RWPE2 (cell line): ENCODE results near the gene ZBTB7C.

ENCODE experiments used
- ATAC-seq: fragments of 200-7000 bp; cut with Tn5 transposase; 3 replicates; pipeline ENCODE4 v1.9.1; 2021; ENCODE audit warnings: low read depth
- DNase-seq: peaks from one replicate; pipeline ENCODE4 v3.0.0-alpha.2; 2020; ENCODE audit warnings: low spot score
- H3K27ac ChIP-seq: fragments of 450-650 bp; 2 replicates; pipeline ENCODE4 v1.5.1; 2017; ENCODE audit warnings: mild to moderate bottlenecking; ENCODE audit not compliant: poor library complexity, severe bottlenecking
- H3K27me3 ChIP-seq: fragments of 250-450 bp; sonication (Bioruptor Pico); 2 replicates; pipeline ENCODE4 v1.5.1; 2021; ENCODE audit warnings: mild to moderate bottlenecking, moderate library complexity; ENCODE audit not compliant: insufficient read depth, poor library complexity, severe bottlenecking
- H3K36me3 ChIP-seq: fragments of 250-450 bp; sonication (Bioruptor Pico); 2 replicates; pipeline ENCODE4 v1.5.1; 2020; ENCODE audit warnings: low read depth, mild to moderate bottlenecking, moderate library complexity
- H3K4me1 ChIP-seq: fragments of 250-450 bp; sonication (Bioruptor Pico); 2 replicates; pipeline ENCODE4 v1.5.1; 2021; ENCODE audit warnings: mild to moderate bottlenecking, moderate library complexity; ENCODE audit not compliant: insufficient read depth, poor library complexity, severe bottlenecking
- H3K4me3 ChIP-seq: fragments of 250-450 bp; sonication (Bioruptor Pico); 2 replicates; pipeline ENCODE4 v1.5.1; 2021; ENCODE audit warnings: mild to moderate bottlenecking, moderate library complexity; ENCODE audit not compliant: severe bottlenecking
- H3K9me3 ChIP-seq: fragments of 250-450 bp; sonication (Bioruptor Pico); 2 replicates; pipeline ENCODE4 v1.5.1; 2021; ENCODE audit warnings: mild to moderate bottlenecking, moderate library complexity; ENCODE audit not compliant: severe bottlenecking
- TF ChIP-seq, protein P1 (sequence below): fragments of 450-650 bp; IDR thresholded peaks from one replicate; pipeline ENCODE4 v1.5.1; 2017; ENCODE audit warnings: mild to moderate bottlenecking, moderate library complexity; ENCODE audit not compliant: poor library complexity, severe bottlenecking

The ZBTB7C gene

GRCh38 chr18:48193521-48194492 lies 215.4 kb downstream of the ZBTB7C start:
- no peaks in the 10 kb centered on the region for H3K36me3 ChIP-seq
- ATAC-seq (no peak), DNase-seq (no peak)
- no peaks in the 10 kb centered on the region for H3K9me3 ChIP-seq
- no peak overlapping the region for H3K27ac ChIP-seq
- no peaks in the 10 kb centered on the region for H3K27me3 ChIP-seq
- H3K4me1 ChIP-seq = peaks cover 13% of the 10 kb centered on the region
- TF ChIP-seq, protein P1, sequence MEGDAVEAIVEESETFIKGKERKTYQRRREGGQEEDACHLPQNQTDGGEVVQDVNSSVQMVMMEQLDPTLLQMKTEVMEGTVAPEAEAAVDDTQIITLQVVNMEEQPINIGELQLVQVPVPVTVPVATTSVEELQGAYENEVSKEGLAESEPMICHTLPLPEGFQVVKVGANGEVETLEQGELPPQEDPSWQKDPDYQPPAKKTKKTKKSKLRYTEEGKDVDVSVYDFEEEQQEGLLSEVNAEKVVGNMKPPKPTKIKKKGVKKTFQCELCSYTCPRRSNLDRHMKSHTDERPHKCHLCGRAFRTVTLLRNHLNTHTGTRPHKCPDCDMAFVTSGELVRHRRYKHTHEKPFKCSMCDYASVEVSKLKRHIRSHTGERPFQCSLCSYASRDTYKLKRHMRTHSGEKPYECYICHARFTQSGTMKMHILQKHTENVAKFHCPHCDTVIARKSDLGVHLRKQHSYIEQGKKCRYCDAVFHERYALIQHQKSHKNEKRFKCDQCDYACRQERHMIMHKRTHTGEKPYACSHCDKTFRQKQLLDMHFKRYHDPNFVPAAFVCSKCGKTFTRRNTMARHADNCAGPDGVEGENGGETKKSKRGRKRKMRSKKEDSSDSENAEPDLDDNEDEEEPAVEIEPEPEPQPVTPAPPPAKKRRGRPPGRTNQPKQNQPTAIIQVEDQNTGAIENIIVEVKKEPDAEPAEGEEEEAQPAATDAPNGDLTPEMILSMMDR = no peak
- no peak overlapping the region for H3K4me3 ChIP-seq

DNA sequence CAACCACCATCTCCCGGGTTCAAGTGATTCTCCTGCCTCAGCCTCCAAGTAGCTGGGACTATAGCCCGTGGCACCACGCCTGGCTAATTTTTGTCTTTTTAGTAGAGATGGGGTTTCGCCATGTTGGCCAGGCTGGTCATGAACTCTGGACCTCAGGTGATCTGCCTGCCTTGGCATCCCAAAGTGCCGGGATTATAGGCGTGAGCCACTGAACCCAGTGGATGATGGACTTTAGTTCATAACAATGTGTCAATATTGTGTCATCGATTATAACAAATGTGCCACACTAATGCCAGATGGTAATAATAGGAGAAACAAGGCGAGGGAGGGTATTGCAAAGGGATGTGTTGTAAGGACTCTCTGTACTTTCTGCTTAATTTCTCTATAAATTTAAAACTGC lies 216.6 kb downstream of the ZBTB7C start:
- ATAC-seq (no peak), DNase-seq (no peak)
- no peak overlapping the region for H3K27ac ChIP-seq
- H3K36me3 ChIP-seq = no peaks in the 10 kb centered on the region
- peaks cover 3% of the 10 kb centered on the region for H3K4me1 ChIP-seq
- H3K4me3 ChIP-seq = no peak overlapping the region
- H3K9me3 ChIP-seq = no peaks in the 10 kb centered on the region
- TF ChIP-seq, protein P1 = no peak
- H3K27me3 ChIP-seq = no peaks in the 10 kb centered on the region

DNA sequence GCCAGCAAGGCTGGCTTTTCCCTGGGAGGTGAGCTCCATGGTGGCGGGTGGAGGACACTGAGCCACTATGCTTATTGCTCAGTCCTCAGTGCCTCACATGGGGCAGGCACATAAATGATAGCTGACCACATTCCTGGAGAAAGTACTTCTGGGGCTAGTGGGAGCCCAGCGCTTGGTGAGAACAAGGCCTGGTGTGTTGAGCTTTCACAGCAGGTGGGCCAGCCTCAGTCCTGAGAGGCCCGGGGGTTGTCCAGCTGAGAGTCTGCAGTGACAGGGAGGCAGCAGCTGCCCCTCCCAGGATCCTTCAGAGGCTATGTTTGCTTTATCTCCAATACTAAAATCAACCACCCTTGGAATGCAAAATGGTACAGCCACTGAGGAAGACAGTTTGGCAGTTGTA lies 217.7 kb downstream of the ZBTB7C start:
- no peak for ATAC-seq
- no peaks in the 10 kb centered on the region for H3K9me3 ChIP-seq
- no peaks in the 10 kb centered on the region for H3K4me1 ChIP-seq
- DNase-seq = no peak
- no peak overlapping the region for H3K4me3 ChIP-seq
- H3K27me3 ChIP-seq = no peaks in the 10 kb centered on the region
- TF ChIP-seq, protein P1 = no peak
- no peaks in the 10 kb centered on the region for H3K36me3 ChIP-seq
- H3K27ac ChIP-seq = no peak overlapping the region

GRCh38 chr18:48190994-48191393 lies 218.2 kb downstream of the ZBTB7C start:
- Histone ChIP-seq H3K36me3 (no peaks in the 10 kb centered on the region), H3K9me3 (no peaks in the 10 kb centered on the region), H3K4me3 (no peak overlapping the region), H3K27ac (no peak overlapping the region), H3K4me1 (no peaks in the 10 kb centered on the region), H3K27me3 (no peaks in the 10 kb centered on the region)
- TF ChIP-seq, protein P1 = no peak
- DNase-seq = no peak
- ATAC-seq = no peak

DNA sequence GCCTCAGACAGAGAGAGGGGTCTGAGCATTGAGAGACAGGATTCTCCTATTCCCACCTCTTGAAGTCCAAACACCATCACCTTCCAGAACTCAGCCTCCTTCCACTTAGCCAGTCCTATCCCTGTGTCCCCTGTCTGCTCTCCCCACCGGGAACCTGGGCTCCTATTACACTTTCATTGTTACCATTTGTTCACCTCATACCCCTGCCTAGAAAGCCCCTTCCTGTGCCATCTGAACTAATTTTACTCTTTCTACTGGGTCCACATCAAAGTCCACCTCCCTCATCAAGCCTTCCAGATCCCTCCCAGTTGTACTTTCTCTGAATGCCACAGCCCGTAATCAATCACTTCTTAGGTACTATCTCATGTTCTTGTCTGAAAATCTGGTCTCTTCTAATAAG lies 220.6 kb downstream of the ZBTB7C start:
- Histone ChIP-seq H3K27ac (no peak overlapping the region), H3K4me1 (no peaks in the 10 kb centered on the region), H3K9me3 (no peaks in the 10 kb centered on the region), H3K27me3 (no peaks in the 10 kb centered on the region), H3K36me3 (no peaks in the 10 kb centered on the region), H3K4me3 (no peak overlapping the region)
- DNase-seq (no peak), ATAC-seq (no peak)
- TF ChIP-seq, protein P1 = no peak
